ENCODE measurements around the gene STAG1.
"Not testable (repeated sequence)": the region's sequence is repeated elsewhere in the genome, so short reads cannot be mapped to it uniquely, and the experiment has no call there.

The STAG1 gene

GRCh38 chr3:136703429-136703828, 48.7 kb downstream of the STAG1 start:
- DNase-seq (ENCODE audit: low read depth), result no peak

GRCh38 chr3:136699271-136699828, 52.8 kb downstream of the STAG1 start:
- DNase-seq (ENCODE audit: low read depth), result no peak

DNA sequence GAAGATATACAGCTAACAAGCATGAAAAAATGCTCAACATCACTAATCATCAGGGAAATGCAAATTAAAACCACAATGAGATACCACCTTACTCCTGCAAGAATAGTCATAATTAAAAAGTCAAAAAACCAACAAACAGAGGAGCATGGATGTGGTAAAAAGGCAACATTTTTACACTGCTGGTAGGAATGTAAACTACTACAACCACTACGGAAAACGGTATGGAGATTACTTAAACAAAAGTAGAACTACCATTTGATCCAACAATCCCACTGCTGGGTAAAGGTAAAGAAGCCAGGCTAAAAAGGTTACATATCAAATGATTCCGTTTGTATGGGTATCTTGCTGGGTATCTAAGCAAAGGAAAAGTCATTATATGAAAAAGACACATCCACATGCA, 53.8 kb downstream of the STAG1 start:
- no peak for DNase-seq (ENCODE audit: low read depth)

DNA sequence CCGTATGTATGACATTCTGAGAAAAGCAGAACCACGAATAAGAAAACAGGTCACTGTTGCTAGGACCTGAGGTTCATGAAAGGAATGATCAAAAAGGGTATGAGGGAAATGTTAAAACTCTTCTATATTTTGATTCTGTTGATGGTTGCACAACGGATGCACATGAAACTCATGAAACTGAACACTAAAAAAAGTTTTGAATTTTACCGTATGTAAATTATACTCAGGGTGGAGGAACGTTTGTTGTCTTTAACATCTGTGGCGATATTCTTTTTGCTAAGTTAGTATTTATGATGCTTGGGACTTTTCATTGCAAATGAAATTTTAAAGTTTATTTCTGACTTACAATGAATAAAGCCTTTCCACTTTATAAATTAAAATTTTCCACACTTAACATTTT, 55.4 kb downstream of the STAG1 start:
- no peak for DNase-seq (ENCODE audit: low read depth)

- DNase-seq (ENCODE audit: low read depth), result no peak
Observed at GRCh38 chr3:136694321-136694720, 57.9 kb downstream of the STAG1 start.

GRCh38 chr3:136690599-136690998, 61.6 kb downstream of the STAG1 start:
- DNase-seq (ENCODE audit: low read depth), result no peak

DNA sequence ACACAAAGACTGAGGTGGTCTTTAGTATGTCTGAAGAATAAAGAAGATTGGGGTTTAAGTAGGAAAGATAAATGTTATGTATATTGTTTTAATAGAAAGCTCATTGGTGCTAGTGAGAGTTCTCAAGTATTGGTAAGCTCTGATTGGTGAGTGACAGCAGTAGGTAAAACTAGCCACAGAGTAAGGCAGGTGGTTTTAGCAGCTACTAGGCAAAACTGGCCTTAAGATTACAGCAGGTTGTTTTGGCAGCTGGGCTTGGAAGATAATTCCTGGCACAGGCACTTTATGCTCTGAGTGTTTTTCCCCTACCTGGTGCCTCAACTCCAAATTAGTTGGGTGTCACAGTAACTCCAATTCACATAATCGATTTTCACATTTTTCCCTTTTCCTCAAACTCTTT, 66.3 kb downstream of the STAG1 start:
- DNase-seq (ENCODE audit: low read depth), result no peak

- DNase-seq (ENCODE audit: low read depth), result no peak
Observed at GRCh38 chr3:136682740-136683312, 69.4 kb downstream of the STAG1 start.

GRCh38 chr3:136678981-136679380, 73.2 kb downstream of the STAG1 start:
- DNase-seq (ENCODE audit: low read depth), result no peak

- DNase-seq (ENCODE audit: low read depth), result no peak
Observed at GRCh38 chr3:136676009-136676408, 76.2 kb downstream of the STAG1 start.

- no peak for DNase-seq (ENCODE audit: low read depth)
Observed at GRCh38 chr3:136675150-136675858, 76.9 kb downstream of the STAG1 start.

GRCh38 chr3:136672457-136672856, 79.7 kb downstream of the STAG1 start:
- DNase-seq (ENCODE audit: low read depth), result no peak

DNA sequence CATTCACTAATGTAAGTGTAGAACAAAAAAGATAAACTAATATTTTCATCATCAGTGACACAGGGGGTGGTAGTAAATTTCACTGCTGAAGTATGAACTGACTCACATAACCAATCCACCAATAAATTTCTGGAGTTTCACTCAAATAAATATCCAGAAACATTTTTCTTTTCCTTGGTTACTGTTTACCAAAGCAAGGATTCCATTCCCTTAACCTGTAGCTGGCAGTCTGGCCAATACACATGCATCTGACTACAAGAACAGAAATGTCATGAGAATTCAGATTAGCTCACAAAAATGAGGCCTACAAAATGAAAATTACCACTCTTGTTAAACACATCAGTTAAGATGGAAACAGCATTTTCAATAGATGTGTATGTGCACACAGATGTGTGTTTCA, 80.3 kb downstream of the STAG1 start:
- no peak for DNase-seq (ENCODE audit: low read depth)

DNA sequence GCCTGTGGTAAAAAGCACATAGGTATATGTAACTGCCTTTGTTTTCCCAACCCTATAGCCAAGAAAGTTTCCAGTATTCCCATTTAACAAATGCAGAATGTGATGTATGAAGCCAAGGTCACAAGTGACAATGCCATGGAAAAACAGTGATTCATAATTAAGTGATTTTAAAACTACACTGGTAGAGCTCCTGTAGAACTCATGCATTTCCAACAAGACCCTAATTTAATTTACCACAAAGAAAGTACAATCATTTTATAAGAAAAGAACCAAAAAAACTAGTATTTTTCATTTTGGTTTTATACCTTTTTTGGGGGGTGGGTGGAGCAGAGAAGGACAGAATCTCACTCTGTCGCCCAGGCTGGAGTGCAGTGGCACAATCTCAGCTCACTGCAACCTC, 82.0 kb downstream of the STAG1 start:
- no peak for DNase-seq (ENCODE audit: low read depth)

GRCh38 chr3:136667081-136667480, 85.1 kb downstream of the STAG1 start:
- DNase-seq (ENCODE audit: low read depth), result no peak

DNA sequence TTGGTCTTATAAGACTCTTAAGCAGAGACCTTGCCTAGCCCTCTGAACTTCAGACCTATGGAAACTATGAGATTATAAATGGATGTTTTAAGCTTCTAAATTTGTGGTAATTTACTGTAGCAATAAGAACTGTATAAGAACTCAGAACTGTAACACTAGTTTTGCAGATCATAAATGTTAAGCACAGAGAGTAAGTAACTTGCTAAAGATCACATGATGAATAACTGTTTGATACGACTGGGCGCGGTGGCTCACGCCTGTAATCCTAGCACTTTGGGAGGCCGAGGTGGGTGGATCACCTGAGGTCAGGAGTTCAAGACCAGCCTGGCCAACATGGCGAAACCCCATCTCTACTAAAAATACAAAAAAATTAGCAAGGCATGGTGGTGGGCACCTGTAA, 85.9 kb downstream of the STAG1 start:
- DNase-seq (ENCODE audit: low read depth), result not testable (repeated sequence)

- no peak for DNase-seq (ENCODE audit: low read depth)
Observed at GRCh38 chr3:136664771-136665170, 87.4 kb downstream of the STAG1 start.

DNA sequence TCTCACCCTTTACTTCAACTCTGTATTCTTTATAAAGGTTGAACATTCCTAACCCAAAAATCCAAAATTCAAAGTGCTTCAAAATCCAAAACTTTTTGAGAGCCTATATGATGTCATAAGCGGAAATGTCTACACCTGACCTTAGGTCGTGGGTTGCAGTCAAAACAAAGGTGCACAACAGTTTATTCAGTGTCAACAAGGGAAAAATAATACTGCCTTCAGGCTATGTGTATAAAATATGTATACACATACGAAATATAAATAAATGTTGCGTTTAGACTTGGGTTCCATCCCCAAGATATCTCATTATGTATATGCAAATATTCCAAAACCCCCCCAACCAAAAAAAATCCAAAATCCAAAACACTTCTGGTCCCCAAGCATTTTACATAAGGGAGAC, 90.9 kb downstream of the STAG1 start:
- DNase-seq (ENCODE audit: low read depth), result no peak

DNA sequence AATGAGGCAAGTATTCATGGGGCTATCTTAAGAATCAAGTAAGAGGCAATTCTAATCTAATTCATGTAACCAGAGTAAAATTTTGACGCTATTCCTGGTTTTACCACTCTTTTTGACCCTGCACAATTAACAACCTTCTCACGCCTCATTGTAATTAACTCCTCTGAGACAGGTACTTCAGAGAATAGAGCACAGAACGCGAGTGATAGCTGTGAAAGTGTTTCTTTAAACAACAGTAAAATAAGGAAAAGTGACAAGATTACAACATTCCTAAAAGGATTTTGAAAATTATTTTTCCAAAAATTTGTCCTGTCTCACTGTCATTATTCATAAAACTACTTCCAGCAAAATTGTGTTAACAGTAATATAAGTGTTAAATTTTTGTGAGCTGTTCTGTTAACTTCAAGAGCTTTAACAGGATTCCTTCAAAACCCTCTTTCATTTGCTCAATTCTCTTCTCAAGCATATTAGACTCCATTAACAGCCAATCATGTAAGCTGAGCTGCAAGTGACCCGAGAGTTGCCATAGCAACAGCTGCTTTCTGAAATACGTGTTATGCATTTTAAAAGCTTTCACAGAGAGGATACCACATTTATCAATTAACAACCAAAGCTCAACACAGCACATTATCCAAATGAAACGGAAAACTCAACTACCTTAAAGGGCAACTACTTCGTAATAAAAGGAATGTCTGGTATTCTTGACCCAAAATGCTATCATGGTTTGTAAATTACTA, 93.1 kb downstream of the STAG1 start:
- DNase-seq (ENCODE audit: low read depth), result no peak

DNA sequence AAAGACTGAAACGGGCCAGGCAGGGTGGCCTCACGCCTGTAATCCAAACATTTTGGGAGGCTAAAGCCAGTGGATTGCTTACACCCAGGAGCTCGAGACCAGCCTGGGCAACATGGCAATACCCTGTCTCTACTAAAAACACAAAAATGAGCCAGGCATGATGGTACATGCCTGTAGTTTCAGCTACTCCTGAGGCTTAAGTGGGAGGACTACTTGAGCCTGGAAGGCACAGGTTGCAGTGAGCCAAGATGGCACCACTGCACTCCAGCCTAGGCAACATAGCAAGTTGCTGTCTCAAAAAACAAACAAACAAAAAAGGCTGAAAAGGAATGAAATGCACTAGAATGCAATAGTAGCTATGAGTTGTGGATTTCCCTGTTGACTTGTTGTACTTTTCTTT, 94.7 kb downstream of the STAG1 start:
- DNase-seq (ENCODE audit: low read depth), result no peak

- no peak for DNase-seq (ENCODE audit: low read depth)
Observed at GRCh38 chr3:136653628-136654027, 98.5 kb downstream of the STAG1 start.

DNA sequence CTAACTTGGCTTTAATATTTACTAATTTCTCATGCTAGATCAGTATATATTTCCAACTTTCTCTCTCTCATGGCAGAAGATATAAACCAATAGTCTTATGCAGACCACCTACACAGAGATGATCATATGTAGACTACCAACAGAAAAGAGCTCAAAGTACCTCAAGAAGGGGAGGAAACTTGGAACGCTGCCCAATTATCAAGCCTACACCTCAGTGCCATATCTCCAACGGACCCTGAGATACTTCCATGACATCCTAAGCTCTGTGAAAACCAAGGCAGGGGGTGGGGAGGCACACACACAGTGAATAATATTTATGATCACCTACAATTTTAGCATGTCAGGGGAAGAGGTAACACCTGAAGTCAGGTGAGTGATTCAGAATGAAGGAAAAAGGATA, 100.6 kb downstream of the STAG1 start:
- no peak for DNase-seq (ENCODE audit: low read depth)

DNA sequence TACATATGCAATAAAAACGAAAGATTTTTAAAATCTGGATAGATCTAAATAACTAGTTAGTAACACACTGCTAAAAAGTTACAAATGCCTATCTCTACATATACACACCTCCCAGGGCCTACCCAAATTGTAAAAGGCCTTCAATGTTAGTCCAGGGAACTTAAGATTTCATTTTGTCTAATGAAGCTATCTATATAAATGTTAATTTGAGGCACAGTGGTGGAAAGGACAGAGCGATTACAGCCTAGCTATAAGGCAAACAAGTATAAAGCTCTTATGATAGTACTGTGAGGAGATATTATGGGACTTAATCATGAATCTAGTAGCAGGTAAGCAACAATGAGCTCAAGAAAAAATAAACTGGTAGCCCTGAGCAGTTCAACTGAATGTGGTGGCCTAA, 101.7 kb downstream of the STAG1 start:
- no peak for DNase-seq (ENCODE audit: low read depth)

Data from stimulated activated CD8-positive, alpha-beta memory T cell treated with anti-CD3 and anti-CD28 coated beads, Interleukin-12 subunit alpha, Interleukin-12 subunit beta, amount 100 ng/mL, for 4 hours (primary cell).